ENCODE measurements around the gene MED10. TPM values are rescaled to one million over a fixed set of nuclear protein-coding genes. Genes with fewer than 3 reads are reported as not detected.

The MED10 gene
- total and polyA plus RNA-seq, 2 donors (not counting 3 experiments of a cell fraction or from before 2014, with no cell fraction given): 55.6 to 56.3 TPM

GRCh38 chr5:6360323-6361072, 17.8 kb downstream of the MED10 start:
- Histone ChIP-seq H3K4me3 (replicated peaks in 1 of 3; ENCODE audit: insufficient read depth in 1 of 3, low read depth in 1 of 3, low read length in 3 of 3) (no peak overlapping the region), H3K27ac (ENCODE audit: insufficient read depth, low read depth, low read length) (no peak overlapping the region), H3K36me3 (ENCODE audit: control insufficient read depth in 2 of 2, extremely low read depth in 1 of 2, insufficient read depth in 2 of 2, low read length in 2 of 2) (no peaks in the 10 kb centered on the region), H3K9me1 (replicated peaks; ENCODE audit: control insufficient read depth, extremely low read depth, insufficient read depth, low read length) (no peaks in the 10 kb centered on the region), H3K9ac (replicated peaks; ENCODE audit: extremely low read depth, insufficient read depth, low read length) (no peak overlapping the region), H3K4me1 (ENCODE audit: control insufficient read depth, extremely low read depth, insufficient read depth, low read length) (peaks cover 2% of the 10 kb centered on the region), H4K20me1 (replicated peaks; ENCODE audit: control insufficient read depth, extremely low read depth, insufficient read depth, low read length) (no peaks in the 10 kb centered on the region), H3K9me3 (replicated peaks; ENCODE audit: control insufficient read depth, insufficient read depth, low read length) (no peaks in the 10 kb centered on the region), H3K27me3 (ENCODE audit: control insufficient read depth in 2 of 2, insufficient read depth in 2 of 2, low read length in 2 of 2) (no peaks in the 10 kb centered on the region), H2AFZ (ENCODE audit: low read depth, low read length) (no peak overlapping the region), H3K79me2 (ENCODE audit: control insufficient read depth, insufficient read depth, low read length) (no peaks in the 10 kb centered on the region), H3K4me2 (ENCODE audit: insufficient read depth, low read length) (no peak overlapping the region)
- POLR2A ChIA-PET: no interaction called here
- dilution Hi-C loops (cut with MboI; ENCODE audit: extremely low pct_ligation_motif_present, low sequenced_read_pairs): no loop called here
- CTCF ChIA-PET: no interaction called here
- TF ChIP-seq JUN (IDR thresholded peaks at IDR 0.05; ENCODE audit: borderline replicate concordance, insufficient read depth, insufficient read length, low read depth): no peak
- TF ChIP-seq MYC (IDR thresholded peaks at IDR 0.05; ENCODE audit: low read depth, low read length): no peak
- TF ChIP-seq POLR2A (IDR thresholded peaks at IDR 0.05; ENCODE audit: low read depth, low read length): no peak
- no peak for TF ChIP-seq EZH2 (IDR thresholded peaks at IDR 0.05; ENCODE audit: borderline replicate concordance, low read depth, low read length, severe bottlenecking)
- BruUV-seq (replicated peaks): no TSS peak
- intact Hi-C loops (cut with micrococcal nuclease): no loop called here
- FAIRE-seq (no peak), DNase-seq (ENCODE audit: low read depth, low spot score) (no peak)

GRCh38 chr5:6359555-6360322, 18.6 kb downstream of the MED10 start:
- DNase-seq (ENCODE audit: low read depth, low spot score) (no peak), FAIRE-seq (no peak)
- Histone ChIP-seq H2AFZ (ENCODE audit: low read depth, low read length) (no peak overlapping the region), H3K27ac (ENCODE audit: insufficient read depth, low read depth, low read length) (no peak overlapping the region), H3K9me1 (replicated peaks; ENCODE audit: control insufficient read depth, extremely low read depth, insufficient read depth, low read length) (no peaks in the 10 kb centered on the region), H3K36me3 (ENCODE audit: control insufficient read depth in 2 of 2, extremely low read depth in 1 of 2, insufficient read depth in 2 of 2, low read length in 2 of 2) (no peaks in the 10 kb centered on the region), H3K9me3 (replicated peaks; ENCODE audit: control insufficient read depth, insufficient read depth, low read length) (no peaks in the 10 kb centered on the region), H3K27me3 (ENCODE audit: control insufficient read depth in 2 of 2, insufficient read depth in 2 of 2, low read length in 2 of 2) (no peaks in the 10 kb centered on the region), H3K79me2 (ENCODE audit: control insufficient read depth, insufficient read depth, low read length) (no peaks in the 10 kb centered on the region), H3K4me1 (ENCODE audit: control insufficient read depth, extremely low read depth, insufficient read depth, low read length) (no peaks in the 10 kb centered on the region), H3K4me3 (replicated peaks in 1 of 3; ENCODE audit: insufficient read depth in 1 of 3, low read depth in 1 of 3, low read length in 3 of 3) (no peak overlapping the region), H4K20me1 (replicated peaks; ENCODE audit: control insufficient read depth, extremely low read depth, insufficient read depth, low read length) (no peaks in the 10 kb centered on the region), H3K4me2 (ENCODE audit: insufficient read depth, low read length) (no peak overlapping the region), H3K9ac (replicated peaks; ENCODE audit: extremely low read depth, insufficient read depth, low read length) (no peak overlapping the region)
- no TSS peak for BruUV-seq (replicated peaks)
- dilution Hi-C loops (cut with MboI; ENCODE audit: extremely low pct_ligation_motif_present, low sequenced_read_pairs) (no loop called here), intact Hi-C loops (cut with micrococcal nuclease) (no loop called here)
- POLR2A ChIA-PET: no interaction called here
- TF ChIP-seq JUN (IDR thresholded peaks at IDR 0.05; ENCODE audit: borderline replicate concordance, insufficient read depth, insufficient read length, low read depth) (no peak), GATA2 (IDR thresholded peaks at IDR 0.05; ENCODE audit: insufficient read depth, insufficient read length, low read depth, low read length) (no peak), MYC (IDR thresholded peaks at IDR 0.05; ENCODE audit: low read depth, low read length) (no peak), FOS (IDR thresholded peaks at IDR 0.05; ENCODE audit: borderline replicate concordance, insufficient read depth, low read length) (no peak)
- CTCF ChIA-PET: no interaction called here

All from endothelial cell of umbilical vein (primary cell).